Gastroesophageal sphincter (tissue), 3 donors: Measurements from ENCODE around the gene ODC1.

Experiments used
- POLR2A ChIP-seq, 2 donors: fragments of 450-650 bp; IDR thresholded peaks; one replicate each; pipeline ENCODE4 v1.6.1; 2017; ENCODE audit warnings: antibody characterized with exemption in 2 of 2, mild to moderate bottlenecking in 2 of 2, moderate library complexity in 1 of 2
- POLR2AphosphoS5 ChIP-seq: sonication (generic); formaldehyde crosslinking; IDR thresholded peaks from one replicate; pipeline ENCODE4 v1.6.1; 2017; ENCODE audit warnings: antibody characterized with exemption
- TF ChIP-seq, protein P1 (sequence below), 4 experiments: fragments of 200-600 bp in 2 of 4; fragments of 450-650 bp in 2 of 4; sonication (generic) in 1 of 4; IDR thresholded peaks; one replicate each; pipeline ENCODE4 v1.5.1; 2017 to 2019; ENCODE audit warnings: antibody characterized with exemption in 4 of 4, mild to moderate bottlenecking in 2 of 4, moderate library complexity in 2 of 4

DNA sequence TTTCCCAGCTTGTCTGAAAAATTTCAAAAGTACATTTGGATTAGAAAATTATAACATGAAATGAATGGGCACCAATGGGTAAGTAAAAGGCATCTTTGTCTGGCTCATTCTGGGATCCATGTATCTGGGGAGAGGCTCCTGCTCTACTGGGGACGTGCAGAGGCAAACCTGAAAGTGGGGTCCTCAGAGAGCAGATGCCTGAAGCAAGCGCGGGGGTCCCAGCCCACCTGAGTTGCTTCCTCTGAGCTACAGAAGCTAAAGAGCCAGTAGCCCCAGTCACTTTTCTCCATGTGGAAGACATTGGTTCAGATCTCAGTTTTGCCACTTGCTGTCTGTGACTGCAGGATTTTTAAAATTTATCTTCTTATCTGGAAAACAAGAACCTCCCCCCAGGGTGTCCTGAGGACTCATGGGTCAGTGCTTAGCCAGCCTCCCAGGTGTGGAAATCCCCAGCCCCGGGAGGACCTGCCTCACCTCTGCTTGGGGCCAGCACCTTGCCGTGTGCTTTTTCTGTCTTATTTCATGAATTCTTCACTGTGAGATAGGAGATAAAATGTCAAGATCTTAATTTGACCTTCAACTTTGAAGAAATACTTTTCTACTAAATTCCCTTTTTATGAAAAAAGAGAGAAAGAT, 25.1 kb upstream of the ODC1 start:
- no peak for TF ChIP-seq POLR2A (IDR thresholded peaks at IDR 0.05)
- TF ChIP-seq, protein P1, sequence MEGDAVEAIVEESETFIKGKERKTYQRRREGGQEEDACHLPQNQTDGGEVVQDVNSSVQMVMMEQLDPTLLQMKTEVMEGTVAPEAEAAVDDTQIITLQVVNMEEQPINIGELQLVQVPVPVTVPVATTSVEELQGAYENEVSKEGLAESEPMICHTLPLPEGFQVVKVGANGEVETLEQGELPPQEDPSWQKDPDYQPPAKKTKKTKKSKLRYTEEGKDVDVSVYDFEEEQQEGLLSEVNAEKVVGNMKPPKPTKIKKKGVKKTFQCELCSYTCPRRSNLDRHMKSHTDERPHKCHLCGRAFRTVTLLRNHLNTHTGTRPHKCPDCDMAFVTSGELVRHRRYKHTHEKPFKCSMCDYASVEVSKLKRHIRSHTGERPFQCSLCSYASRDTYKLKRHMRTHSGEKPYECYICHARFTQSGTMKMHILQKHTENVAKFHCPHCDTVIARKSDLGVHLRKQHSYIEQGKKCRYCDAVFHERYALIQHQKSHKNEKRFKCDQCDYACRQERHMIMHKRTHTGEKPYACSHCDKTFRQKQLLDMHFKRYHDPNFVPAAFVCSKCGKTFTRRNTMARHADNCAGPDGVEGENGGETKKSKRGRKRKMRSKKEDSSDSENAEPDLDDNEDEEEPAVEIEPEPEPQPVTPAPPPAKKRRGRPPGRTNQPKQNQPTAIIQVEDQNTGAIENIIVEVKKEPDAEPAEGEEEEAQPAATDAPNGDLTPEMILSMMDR (IDR thresholded peaks at IDR 0.05), result no peak
- no peak for TF ChIP-seq POLR2AphosphoS5
